ENCODE results near the gene FOXP4. TPM values are rescaled to one million over a fixed set of nuclear protein-coding genes. Genes with fewer than 3 reads are reported as not detected.

The FOXP4 gene
- total RNA-seq, 1 experiment from 2014 or later, result 10.7 TPM

DNA sequence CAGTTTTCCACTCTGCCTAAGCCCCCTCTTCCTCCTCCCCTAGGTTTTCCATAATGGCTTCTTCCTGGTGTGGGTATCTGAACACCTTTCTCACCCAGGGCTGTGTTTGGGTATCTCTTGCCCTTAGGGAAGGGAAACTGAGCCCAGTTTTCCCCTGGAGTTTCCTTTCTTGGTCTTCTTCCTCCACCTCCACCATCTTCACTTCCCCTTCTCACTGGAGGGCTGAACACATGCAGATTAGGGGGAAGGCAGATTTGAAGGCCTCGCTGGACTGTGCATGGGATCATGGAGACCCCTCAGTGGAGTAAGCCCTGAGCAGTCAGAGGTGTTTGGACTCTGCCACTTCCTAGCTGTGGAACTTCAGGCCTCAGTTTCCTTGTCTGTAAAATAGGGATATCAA, 27.8 kb downstream of the FOXP4 start:
- no peak overlapping the region for H3K4me3 ChIP-seq (ENCODE audit: insufficient read depth, low read depth, low read length)
- no peaks in the 10 kb centered on the region for H3K36me3 ChIP-seq (replicated peaks; ENCODE audit: control insufficient read depth, insufficient read depth, low read length)
- no peak for DNase-seq
- no peaks in the 10 kb centered on the region for H3K27me3 ChIP-seq (ENCODE audit: control insufficient read depth, insufficient read depth, low read length)

DNA sequence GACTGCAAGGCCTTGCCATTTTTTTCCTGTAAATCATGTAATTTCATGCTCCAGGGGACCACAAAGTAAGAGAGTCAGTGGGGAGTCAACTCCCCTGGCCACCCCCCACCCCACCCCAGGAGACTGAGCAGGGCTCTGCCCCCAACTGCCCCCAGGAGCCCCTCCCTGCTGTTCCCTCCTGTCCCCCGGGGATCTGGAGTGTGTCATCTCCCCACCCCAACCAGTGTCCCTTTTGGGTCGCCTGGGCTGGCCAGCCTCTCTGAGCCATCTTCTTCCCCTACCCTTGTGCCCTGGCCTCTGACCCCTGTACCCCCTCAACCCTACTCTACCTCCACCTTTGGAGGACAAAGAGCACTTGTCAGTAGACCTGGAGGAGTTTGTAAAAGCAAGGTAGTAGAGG, 29.4 kb downstream of the FOXP4 start:
- no peaks in the 10 kb centered on the region for H3K27me3 ChIP-seq (ENCODE audit: control insufficient read depth, insufficient read depth, low read length)
- H3K36me3 ChIP-seq (replicated peaks; ENCODE audit: control insufficient read depth, insufficient read depth, low read length), result no peaks in the 10 kb centered on the region
- DNase-seq, result peak; percentile 32
- H3K4me3 ChIP-seq (ENCODE audit: insufficient read depth, low read depth, low read length), result no peak overlapping the region

- no peaks in the 10 kb centered on the region for H3K27me3 ChIP-seq (ENCODE audit: control insufficient read depth, insufficient read depth, low read length)
- peak; percentile 26 for DNase-seq
- H3K4me3 ChIP-seq (ENCODE audit: insufficient read depth, low read depth, low read length), result no peak overlapping the region
- no peaks in the 10 kb centered on the region for H3K36me3 ChIP-seq (replicated peaks; ENCODE audit: control insufficient read depth, insufficient read depth, low read length)
Observed at GRCh38 chr6:41576667-41577066, 30.5 kb downstream of the FOXP4 start.

DNA sequence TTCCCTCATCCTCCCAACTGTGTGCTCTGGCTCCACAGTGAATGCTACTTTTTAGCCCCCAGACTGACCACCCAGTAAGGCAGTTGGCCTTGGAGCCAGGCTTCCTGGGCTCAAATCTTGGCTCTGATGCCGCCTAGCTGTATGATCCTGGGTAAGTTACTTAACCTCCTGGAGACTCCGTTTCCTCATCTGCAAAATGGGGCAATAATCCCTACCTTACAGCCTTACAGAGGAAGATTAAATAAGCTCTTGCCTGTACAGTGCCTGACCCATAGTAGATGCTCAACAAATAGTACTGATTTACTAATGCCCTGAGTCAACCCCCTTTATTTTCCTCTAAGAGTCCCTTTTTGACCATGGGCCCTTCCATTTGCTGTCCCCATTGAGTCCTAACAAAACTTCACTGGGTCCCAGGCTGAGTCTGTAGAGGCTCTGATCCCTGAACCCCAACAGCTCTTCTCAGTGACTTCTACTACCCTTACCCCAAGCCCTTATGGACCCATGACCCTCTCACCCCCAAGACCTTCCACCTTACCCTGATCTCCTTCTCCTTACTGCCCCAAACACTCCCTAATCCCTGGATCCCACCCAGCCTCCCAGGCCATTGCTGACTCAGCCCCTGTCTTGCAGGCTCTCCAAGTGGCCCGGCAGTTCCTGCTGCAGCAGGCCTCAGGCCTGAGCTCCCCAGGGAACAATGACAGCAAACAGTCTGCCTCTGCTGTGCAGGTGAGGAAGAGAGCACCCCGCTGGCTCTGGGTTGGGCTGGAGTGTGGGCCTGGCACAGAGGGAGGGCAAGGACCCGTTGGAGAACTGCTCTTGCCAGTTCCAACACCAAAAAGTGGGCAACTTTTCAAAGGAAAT, 31.4 kb downstream of the FOXP4 start:
- peak; percentile 72 for DNase-seq
- H3K36me3 ChIP-seq (replicated peaks; ENCODE audit: control insufficient read depth, insufficient read depth, low read length), result no peaks in the 10 kb centered on the region

DNA sequence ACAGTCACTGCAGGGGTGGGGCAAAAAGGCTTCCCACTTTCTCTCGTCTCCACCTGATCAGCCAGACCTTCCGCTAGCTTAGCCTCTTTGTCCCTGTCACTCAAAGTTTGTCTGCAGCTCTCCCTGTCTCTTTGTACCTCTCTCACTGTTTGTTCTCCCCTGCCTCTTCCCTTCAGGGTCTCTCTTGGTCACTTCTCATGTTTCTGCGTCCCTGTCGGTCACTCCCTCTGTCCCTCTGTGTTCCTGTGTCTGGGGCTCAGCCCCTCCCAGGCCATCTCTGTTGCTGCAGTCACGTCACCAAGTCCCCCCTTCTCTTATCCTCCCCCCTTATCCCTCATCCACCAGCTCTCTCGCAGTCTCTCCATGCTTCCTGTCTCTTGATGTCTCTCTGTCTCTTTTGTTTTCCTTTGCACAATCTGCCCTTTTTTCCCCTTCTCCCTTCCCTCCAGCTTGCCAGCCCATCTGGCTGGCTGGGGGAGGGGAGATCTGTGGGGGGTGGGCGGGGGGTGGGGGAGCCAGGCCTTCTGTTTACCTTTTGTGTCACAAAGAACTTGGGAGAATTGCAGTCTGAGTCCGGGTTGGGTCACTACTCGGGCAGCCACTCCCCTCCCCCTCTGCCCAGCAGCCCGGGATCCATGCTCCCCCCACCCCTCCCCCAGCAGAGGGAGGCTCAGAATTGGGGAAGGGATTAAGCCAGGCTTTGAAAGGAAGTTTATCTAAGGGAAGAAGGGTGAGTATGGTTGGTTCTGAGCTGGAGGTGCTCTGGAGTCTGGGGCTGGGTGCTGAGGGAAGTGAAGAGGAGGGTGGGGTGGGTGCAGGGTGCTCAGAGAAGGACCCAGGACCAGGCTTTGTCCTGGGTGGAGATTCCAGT, 32.3 kb downstream of the FOXP4 start:
- Histone ChIP-seq H3K4me3 (ENCODE audit: insufficient read depth, low read depth, low read length) (peak overlapping the region; percentile 15; the same call in 1 of the 2 replicates), H3K36me3 (replicated peaks; ENCODE audit: control insufficient read depth, insufficient read depth, low read length) (no peaks in the 10 kb centered on the region), H3K27me3 (ENCODE audit: control insufficient read depth, insufficient read depth, low read length) (no peaks in the 10 kb centered on the region)
- peak; percentile 98 for DNase-seq

More for the DNA sequence above, 31.4 kb downstream of the FOXP4 start:
- Histone ChIP-seq H3K4me3 (ENCODE audit: insufficient read depth, low read depth, low read length) (no peak overlapping the region), H3K27me3 (ENCODE audit: control insufficient read depth, insufficient read depth, low read length) (no peaks in the 10 kb centered on the region)

GRCh38 chr6:41579088-41579610, 33.0 kb downstream of the FOXP4 start:
- Histone ChIP-seq H3K4me3 (ENCODE audit: insufficient read depth, low read depth, low read length) (no peak overlapping the region), H3K36me3 (replicated peaks; ENCODE audit: control insufficient read depth, insufficient read depth, low read length) (no peaks in the 10 kb centered on the region), H3K27me3 (ENCODE audit: control insufficient read depth, insufficient read depth, low read length) (no peaks in the 10 kb centered on the region)
- peak; percentile 78 for DNase-seq

GRCh38 chr6:41580690-41581089, 34.5 kb downstream of the FOXP4 start:
- no peaks in the 10 kb centered on the region for H3K36me3 ChIP-seq (replicated peaks; ENCODE audit: control insufficient read depth, insufficient read depth, low read length)
- H3K27me3 ChIP-seq (ENCODE audit: control insufficient read depth, insufficient read depth, low read length), result no peaks in the 10 kb centered on the region
- DNase-seq, result no peak
- no peak overlapping the region for H3K4me3 ChIP-seq (ENCODE audit: insufficient read depth, low read depth, low read length)

- no peak for DNase-seq
Observed at GRCh38 chr6:41581381-41581991, 35.3 kb downstream of the FOXP4 start.

DNA sequence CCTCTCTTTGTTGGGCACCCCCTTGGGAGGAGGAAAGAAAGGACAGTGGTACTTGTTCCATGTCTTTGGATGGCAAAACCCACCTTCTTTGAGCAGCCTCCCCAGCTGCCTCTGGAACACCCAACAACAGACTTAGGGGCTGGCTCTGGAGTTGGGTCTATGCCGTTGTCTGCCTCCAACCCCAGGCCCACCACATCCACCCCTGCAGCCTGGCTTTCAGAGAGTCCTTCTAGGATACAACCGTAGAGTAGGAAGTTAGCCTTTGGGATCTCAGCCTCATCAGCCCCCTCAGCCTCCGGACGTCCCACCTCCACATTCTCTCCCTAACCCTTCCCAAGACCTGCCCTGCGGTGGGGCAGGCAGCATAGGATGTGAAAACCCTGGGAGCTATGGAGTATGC, 36.4 kb downstream of the FOXP4 start:
- DNase-seq, result no peak
- Histone ChIP-seq H3K27me3 (ENCODE audit: control insufficient read depth, insufficient read depth, low read length) (no peaks in the 10 kb centered on the region; the same call in 1 of the 2 replicates), H3K4me3 (ENCODE audit: insufficient read depth, low read depth, low read length) (no peak overlapping the region), H3K36me3 (replicated peaks; ENCODE audit: control insufficient read depth, insufficient read depth, low read length) (no peaks in the 10 kb centered on the region)

More at GRCh38 chr6:41581381-41581991, 35.3 kb downstream of the FOXP4 start:
- Histone ChIP-seq H3K27me3 (ENCODE audit: control insufficient read depth, insufficient read depth, low read length) (no peaks in the 10 kb centered on the region), H3K4me3 (ENCODE audit: insufficient read depth, low read depth, low read length) (no peak overlapping the region), H3K36me3 (replicated peaks; ENCODE audit: control insufficient read depth, insufficient read depth, low read length) (no peaks in the 10 kb centered on the region)

DNA sequence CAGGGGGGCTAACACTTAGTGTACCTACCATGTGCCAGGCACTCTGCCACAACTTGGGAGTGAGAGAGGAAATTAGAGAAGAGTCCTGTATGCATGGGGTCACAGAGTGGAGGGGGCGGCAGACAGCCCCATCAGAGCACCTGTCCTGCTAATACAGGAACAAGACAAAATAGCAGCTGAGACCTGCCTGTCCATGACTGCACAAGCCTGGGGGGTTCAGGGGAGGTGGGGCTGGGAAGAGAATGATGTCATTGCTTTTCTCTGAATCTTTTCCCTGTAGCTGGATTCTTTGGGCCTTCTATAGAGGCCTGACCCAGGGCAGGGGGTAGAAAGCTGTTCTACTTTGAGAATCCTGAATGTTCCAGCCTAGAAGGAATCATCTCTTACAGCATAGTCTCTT, 37.4 kb downstream of the FOXP4 start:
- H3K4me3 ChIP-seq (ENCODE audit: insufficient read depth, low read depth, low read length), result no peak overlapping the region
- H3K27me3 ChIP-seq (ENCODE audit: control insufficient read depth, insufficient read depth, low read length), result no peaks in the 10 kb centered on the region; the same call in 1 of the 2 replicates
- no peaks in the 10 kb centered on the region for H3K36me3 ChIP-seq (replicated peaks; ENCODE audit: control insufficient read depth, insufficient read depth, low read length)
- no peak for DNase-seq

GRCh38 chr6:41584205-41584604, 38.0 kb downstream of the FOXP4 start:
- no peak for DNase-seq
- H3K27me3 ChIP-seq (ENCODE audit: control insufficient read depth, insufficient read depth, low read length), result peaks cover 2% of the 10 kb centered on the region; the same call in 1 of the 2 replicates
- H3K36me3 ChIP-seq (replicated peaks; ENCODE audit: control insufficient read depth, insufficient read depth, low read length), result no peaks in the 10 kb centered on the region
- no peak overlapping the region for H3K4me3 ChIP-seq (ENCODE audit: insufficient read depth, low read depth, low read length)

GRCh38 chr6:41584668-41585205, 38.6 kb downstream of the FOXP4 start:
- Histone ChIP-seq H3K27me3 (ENCODE audit: control insufficient read depth, insufficient read depth, low read length) (peaks cover 3% of the 10 kb centered on the region; the same call in 1 of the 2 replicates), H3K4me3 (ENCODE audit: insufficient read depth, low read depth, low read length) (no peak overlapping the region), H3K36me3 (replicated peaks; ENCODE audit: control insufficient read depth, insufficient read depth, low read length) (no peaks in the 10 kb centered on the region)
- DNase-seq, result peak; percentile 88

- H3K27me3 ChIP-seq (ENCODE audit: control insufficient read depth, insufficient read depth, low read length), result peaks cover 6% of the 10 kb centered on the region; the same call in 1 of the 2 replicates
- DNase-seq, result no peak
- H3K36me3 ChIP-seq (replicated peaks; ENCODE audit: control insufficient read depth, insufficient read depth, low read length), result no peaks in the 10 kb centered on the region
- no peak overlapping the region for H3K4me3 ChIP-seq (ENCODE audit: insufficient read depth, low read depth, low read length)
Observed at GRCh38 chr6:41585605-41586004, 39.4 kb downstream of the FOXP4 start.

Measured in H7 (cell line).